Measurements from ENCODE around the gene MDGA2. TPM values are rescaled to one million over a fixed set of nuclear protein-coding genes. Genes with fewer than 3 reads are reported as not detected.

MDGA2 gene
- total and polyA plus RNA-seq, 2 of the 13 experiments (the other 11 are each of a cell fraction or from before 2014, with no cell fraction given), result not detected

- TF ChIP-seq SNAPC4 (CRISPR knock-in tag; IDR thresholded peaks at IDR 0.05), result no peak
- no peak for TF ChIP-seq NR1H2 (CRISPR knock-in tag; IDR thresholded peaks at IDR 0.05; ENCODE audit: borderline replicate concordance, low read depth)
- TF ChIP-seq AGO2 (optimal IDR thresholded peaks at IDR 0.05; ENCODE audit: low read depth, low read length), result no peak
Observed at GRCh38 chr14:47526591-47527244, 148.7 kb downstream of the MDGA2 start (continued).

- Histone ChIP-seq H3K4me2 (ENCODE audit: low read depth, low read length) (no peak overlapping the region), H3K9me3 (ENCODE audit: low read length) (no peaks in the 10 kb centered on the region), H3K9ac (ENCODE audit: insufficient read depth, low read depth, low read length) (no peak overlapping the region), H3K79me2 (ENCODE audit: insufficient read depth, low read length) (no peaks in the 10 kb centered on the region), H3K36me3 (replicated peaks in 1 of 2; ENCODE audit: control insufficient read depth in 1 of 2, insufficient read depth in 2 of 2, low read length in 2 of 2) (no peaks in the 10 kb centered on the region), H4K20me1 (ENCODE audit: insufficient read depth, low read length) (no peaks in the 10 kb centered on the region), H3K27ac (ENCODE audit: extremely low read length, insufficient read depth, low read length) (no peak overlapping the region), H3K4me1 (ENCODE audit: insufficient read depth, low read length) (no peaks in the 10 kb centered on the region), H3K27me3 (ENCODE audit: control insufficient read depth in 1 of 2, insufficient read depth in 2 of 2, low read length in 2 of 2) (no peaks in the 10 kb centered on the region), H3K4me3 (replicated peaks in 1 of 3; ENCODE audit: insufficient read depth in 1 of 3, low read depth in 2 of 3, low read length in 3 of 3) (no peak overlapping the region), H2AFZ (ENCODE audit: low read length) (no peak overlapping the region)
- ATAC-seq, result no peak
- intact Hi-C loops (cut with micrococcal nuclease; ENCODE audit: unreplicated experiment) (no loop called here), in situ Hi-C loops (cut with HindIII; ENCODE audit: extremely low pct_ligation_motif_present, low pct_unique_long_range_greater_than_20kb) (no loop called here)
- FAIRE-seq, result no peak
- ChIA-PET CTCF (ENCODE audit: low intra/inter-chr PET ratio, low total read pairs) (no interaction called here), POLR2A (no interaction called here)
- TF ChIP-seq GABPA (IDR thresholded peaks at IDR 0.05; ENCODE audit: low read depth, low read length), result no peak
- TF ChIP-seq GABPA (CRISPR knock-in tag; IDR thresholded peaks at IDR 0.05; ENCODE audit: low read depth), result no peak
- TF ChIP-seq ZNF333 (CRISPR knock-in tag; IDR thresholded peaks at IDR 0.05; ENCODE audit: borderline replicate concordance), result no peak
- TF ChIP-seq FOXK1 (CRISPR knock-in tag; IDR thresholded peaks at IDR 0.05; ENCODE audit: borderline replicate concordance, low read depth), result no peak
- no peak for TF ChIP-seq CREM (IDR thresholded peaks at IDR 0.05)
- TF ChIP-seq CREM (CRISPR knock-in tag; IDR thresholded peaks at IDR 0.05), result no peak
- TF ChIP-seq FOXA1 (IDR thresholded peaks at IDR 0.05), result no peak
- TF ChIP-seq FOXA1 (CRISPR knock-in tag; IDR thresholded peaks at IDR 0.05), result no peak
- TF ChIP-seq ZC3H13 (CRISPR knock-in tag; IDR thresholded peaks at IDR 0.05), result no peak
- TF ChIP-seq RFXAP (CRISPR knock-in tag; IDR thresholded peaks at IDR 0.05; ENCODE audit: borderline replicate concordance), result no peak
- TF ChIP-seq KMT2A (CRISPR knock-in tag; IDR thresholded peaks at IDR 0.05), result no peak
- no peak for DNase-seq (ENCODE audit: low spot score)
- 2% methylated on average over 4 of the region's 4 CpGs for WGBS (ENCODE audit: low lambda C conversion rate)
- no TSS peak for BruUV-seq (replicated peaks)
Observed at GRCh38 chr14:47524524-47524923, 150.9 kb downstream of the MDGA2 start.

Measured in HepG2 (cell line).